GM21576 (cell line): ENCODE results near the gene TMEM18.

Source experiments
- ATAC-seq: cut with Tn5 transposase; IDR thresholded peaks from one replicate; pipeline ENCODE4 v1.9.1; 2021; ENCODE audit warnings: mild to moderate bottlenecking, moderate library complexity; ENCODE audit not compliant: unreplicated experiment

The TMEM18 gene

DNA sequence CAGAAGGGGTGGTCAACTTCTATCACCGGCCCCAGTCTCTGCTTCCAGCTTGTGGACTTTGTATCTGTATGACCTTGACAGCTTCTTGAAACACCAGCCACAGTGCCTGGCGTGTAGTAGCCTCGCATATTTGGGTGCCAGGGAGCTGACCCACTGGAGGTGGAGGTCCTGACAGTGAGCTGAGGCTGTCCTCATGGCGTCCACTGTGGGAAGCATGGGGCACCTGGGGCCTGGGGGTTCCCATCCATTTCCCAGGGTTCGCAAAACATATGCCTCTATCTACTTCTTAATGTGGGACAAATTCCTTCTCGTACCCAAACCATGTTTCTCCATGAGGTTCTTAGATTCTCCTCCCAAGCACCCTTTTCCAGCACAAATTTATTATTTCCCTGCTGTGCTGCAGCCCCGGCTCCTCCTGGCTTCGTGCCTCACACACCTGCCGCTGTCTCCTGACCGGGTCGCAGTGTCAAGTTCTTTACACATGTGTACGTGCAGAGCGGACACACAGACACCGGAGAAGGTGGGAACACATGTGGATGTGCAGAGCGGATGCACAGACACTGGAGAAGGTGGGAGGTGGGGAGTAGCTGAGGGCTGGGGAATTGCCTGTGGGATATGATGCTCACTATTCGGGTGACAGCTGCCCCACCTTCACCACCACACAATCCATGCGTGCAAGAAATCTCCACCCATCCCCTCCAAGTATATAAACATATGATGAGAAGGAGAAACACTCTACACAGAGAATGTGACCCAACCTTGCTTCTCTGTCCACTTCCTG is 23.4 kb downstream of the TMEM18 start:
- no peak for ATAC-seq

DNA sequence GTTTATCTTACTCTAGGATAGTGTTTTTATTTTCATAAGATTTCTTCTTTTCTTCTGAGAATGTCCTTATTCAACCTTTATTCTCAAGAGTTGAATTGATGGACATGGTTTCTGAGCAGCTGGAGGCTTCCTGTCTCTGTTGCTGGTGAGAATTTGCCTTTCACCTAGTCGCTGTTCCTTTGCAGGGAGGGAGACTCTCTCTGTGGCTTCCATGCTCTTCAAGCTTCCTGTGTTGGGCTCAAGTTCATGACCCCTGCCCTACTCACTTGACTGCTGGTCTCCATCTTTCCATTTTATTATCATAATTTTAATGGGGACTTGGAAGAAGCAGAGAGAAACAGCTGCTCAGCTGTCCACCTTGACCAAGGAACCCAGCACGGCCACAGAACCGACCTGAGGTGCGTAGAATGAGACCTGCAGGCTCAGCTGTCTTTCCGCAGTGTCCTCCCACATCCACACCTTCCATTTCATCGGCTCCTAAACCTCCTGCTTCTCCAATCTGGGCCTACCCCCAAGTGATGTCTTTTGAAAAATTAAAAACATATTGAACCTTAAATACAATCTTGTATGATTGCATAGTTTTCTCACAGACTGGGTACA is 24.2 kb downstream of the TMEM18 start:
- ATAC-seq, result no peak

DNA sequence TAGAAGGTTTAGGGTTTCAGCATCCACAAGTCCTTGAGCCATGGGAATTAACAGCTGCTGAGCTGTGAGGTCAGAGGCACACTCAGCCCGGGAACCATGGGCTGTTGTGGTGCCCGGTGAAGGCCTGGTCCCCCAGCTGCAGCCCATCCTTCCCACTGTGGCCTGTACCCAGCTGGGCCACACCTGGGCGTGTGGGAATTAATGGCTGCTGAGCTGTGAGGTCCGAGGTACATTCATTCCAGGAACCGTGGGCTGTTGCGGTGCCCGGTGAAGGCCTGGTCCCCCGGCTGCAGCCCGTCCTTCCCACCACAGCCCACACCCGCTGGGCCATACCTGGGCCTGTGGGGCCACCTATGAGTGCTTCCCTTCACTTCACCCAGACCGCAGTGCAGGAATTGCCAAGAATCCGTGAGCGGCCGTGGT is 25.2 kb downstream of the TMEM18 start:
- ATAC-seq, result no peak

DNA sequence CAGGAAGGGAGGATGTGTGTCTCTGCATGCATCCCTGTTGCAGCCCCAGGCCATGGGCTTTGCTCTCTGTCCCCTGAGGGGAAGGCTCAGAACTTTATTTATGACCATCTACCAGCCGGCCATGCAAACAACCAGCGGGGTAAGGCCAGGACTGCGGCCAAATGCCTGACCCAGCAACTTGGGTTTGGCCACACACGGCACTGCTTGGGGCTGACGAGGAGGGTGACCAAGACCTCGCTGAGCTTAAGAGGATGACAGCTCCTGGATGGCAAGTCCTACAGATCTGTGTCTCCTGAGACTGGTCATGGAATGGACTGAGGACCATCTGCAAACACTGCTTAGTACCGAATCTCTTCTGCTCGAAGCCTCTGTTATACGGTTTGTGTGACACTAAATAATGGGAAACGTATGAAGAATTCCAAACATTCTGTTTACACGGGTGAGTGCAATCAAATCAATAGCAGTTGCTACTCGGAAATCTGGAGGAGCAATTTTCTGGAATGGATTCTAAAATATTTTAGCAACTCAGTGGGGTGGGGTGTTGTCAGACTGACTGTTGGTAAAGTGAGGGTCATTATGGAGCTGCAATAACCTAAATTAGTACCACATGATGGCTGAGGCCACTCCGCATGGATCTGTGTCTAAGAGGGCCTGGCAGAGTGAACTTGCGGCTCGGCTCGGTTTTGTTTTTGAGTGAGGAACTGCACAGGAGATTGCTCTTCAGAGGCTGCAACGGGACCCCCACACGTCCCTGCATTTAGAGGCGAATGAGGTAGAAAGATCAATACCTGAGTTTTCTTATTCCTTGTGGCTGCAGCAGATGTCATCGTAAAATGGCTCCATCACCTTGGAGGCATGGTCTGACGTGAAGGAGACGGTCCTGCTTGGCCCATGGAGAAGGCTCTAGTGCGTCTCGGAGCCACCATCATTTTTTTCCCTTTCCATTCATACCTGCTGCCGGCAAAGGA is 26.6 kb downstream of the TMEM18 start:
- no peak for ATAC-seq

DNA sequence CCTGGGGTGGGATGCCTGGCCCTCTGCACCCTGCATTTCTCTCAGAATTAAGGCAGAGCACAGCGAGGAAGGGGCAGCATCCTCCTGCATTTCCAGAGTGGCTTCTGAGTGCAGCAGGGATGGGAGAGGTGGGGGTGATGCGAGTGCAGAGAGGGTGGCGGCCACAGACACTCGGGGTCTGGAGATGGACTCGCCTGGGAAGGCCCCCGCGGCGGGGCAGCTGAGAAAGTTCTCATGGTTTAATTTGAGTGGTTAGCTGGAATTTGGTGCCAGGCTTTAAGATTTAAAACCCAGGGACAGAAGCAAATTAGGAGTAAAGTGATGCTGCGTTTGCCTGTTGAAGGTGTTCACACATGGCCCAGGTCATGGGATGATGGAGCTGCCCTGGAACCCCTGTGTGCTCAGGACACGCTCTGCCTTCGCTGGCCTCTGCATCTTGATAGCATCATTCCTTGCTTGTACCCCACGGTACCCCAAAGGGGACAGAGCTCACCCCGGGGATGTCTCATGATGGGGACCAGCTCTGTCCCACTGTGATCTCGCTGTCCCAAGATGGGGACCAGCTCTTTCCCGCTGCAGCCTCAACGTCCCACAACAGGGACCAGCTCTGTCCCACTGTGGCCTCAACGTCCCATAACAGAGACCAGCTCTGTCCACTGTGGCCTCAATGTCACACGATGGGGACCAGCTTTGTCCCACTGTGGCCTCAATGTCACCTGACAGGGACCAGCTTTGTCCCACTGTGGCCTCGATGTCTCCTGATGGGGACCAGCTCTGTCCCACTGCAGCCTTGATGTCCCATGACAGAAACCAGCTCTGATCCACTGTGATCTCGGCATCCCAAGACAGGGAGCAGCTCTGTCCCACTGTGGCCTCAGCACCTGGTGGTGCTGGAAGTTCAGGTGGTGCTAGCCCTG is 27.5 kb downstream of the TMEM18 start:
- ATAC-seq, result no peak

DNA sequence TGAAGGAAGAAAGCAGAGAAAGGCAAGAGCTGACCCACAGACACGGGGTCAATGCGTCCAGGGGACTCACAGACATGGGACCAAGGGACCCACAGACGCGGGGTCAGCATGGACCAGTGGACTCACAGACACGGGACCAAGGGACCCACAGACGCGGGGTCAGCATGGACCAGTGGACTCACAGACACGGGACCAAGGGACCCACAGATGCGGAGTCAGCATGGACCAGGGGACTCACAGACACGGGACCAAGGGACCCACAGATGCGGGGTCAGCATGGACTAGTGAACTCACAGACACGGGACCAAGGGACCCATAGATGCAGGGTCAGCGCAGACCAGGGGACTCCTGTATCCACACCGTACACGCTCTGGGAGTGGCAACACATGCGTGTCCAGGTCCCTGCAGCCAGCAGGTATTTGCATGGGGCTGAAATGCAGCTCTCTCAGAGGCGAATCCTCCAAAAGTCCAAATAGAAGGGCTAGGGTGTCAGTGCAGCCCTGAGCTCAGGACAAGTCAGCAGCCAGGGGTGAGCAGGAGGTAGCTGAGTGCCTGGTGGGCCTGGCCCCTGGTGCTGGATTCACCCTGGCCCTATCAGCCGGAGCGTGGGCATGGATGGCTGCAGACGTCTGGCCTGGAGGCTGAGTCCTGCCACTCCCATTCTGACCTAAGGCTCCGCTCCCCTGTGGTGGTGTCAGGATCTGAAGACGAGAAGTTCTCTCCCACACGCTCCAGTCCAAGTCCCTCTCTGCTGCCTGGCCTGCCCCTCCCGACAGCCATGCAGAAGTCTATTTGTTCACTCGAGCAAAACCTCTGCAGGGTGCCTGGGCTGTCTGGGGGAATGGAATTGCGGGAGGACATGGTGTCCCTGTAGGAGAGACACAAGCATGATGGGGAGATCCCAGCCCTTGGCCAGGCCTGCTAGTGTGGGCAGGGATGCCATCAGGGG is 28.5 kb downstream of the TMEM18 start:
- ATAC-seq, result no peak

DNA sequence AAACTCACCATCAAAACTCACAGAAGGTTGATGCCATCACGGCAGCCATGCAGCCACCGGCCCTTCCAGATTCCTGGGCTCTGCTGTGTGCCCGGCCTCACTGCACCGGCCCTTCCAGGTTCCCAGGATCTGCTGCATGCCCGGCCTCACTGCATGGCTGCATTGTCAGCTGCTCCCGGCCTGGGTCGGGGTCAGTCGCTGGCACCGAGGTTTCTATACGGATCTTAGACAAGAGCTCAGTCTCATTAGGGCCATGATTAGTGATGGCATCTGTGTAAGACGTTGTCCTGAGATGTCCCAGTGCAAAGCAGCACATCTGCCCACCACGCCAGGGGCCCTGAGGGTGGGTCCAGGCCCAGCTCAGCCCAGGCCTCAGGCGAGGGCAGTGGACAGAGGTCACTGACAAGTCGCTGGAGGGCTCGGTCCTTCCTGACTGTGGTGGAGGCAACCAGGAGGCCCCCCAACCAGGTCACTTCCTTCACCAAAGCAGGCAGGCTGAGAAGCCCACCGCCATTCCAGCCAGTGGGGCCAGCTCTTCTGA is 29.4 kb downstream of the TMEM18 start:
- ATAC-seq, result no peak

DNA sequence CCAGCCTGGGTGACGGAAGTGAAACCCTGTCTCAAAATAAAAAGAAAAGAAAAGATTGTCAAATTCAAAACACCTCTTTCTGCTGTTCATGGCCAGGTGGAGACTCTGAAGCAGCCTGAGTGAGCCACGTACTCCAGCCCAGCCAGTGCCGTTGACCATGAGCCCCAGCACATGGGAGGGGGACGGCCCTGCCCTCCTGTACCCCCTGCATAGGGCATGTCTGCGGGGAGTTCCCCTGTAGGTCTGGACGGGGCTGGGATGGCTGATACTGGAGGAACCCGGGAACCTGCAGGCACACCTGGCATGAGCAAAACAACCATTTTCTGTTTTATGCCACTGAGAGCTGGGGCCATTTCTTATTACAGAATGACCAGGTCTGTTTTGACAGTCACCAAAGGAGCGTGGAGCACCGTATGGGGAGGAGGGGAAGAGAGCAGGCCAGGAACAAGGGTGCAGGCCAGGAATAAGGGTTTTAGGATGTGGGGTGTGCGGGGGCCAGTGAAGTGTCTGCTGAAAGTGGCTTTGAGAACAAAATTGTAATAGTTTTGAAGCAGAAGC is 30.1 kb downstream of the TMEM18 start:
- no peak for ATAC-seq

DNA sequence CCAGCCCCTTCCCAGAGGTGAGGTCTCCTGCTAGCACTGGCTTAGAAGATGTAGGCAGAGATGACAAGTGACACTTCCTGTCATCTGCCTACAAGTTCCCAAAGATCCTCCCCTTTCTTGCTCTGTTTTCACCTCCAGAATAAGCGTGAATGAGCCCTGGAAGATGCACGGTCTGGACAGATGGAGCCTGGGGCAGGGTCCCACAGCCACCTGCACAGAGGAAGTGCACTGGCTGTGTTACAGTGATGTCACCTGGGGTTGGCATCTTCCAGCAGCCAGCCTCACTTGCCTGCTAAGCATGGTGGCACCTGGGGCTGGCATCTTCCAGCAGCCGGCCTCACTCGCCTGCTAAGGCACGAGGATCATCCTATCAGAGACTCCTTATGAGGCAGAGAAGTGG is 32.3 kb downstream of the TMEM18 start:
- no peak for ATAC-seq

DNA sequence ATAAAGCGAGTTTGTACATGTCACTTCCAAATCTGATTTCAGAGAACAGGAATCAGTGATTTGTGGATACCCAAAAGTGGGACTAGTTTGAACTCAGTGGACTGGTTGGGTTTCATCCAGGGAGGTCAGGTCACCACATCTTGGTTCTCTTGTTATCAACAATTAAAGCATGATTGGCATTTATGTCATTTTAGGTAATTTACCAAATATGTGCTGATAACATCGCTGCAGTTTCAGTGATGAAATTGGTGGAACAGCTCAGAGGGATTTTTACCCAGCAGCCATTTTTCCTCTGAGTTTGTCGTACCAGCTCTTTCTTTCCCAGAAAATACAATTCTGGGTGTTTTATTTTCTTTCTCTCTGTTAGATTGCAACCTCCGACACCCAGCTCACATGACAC is 33.4 kb downstream of the TMEM18 start:
- ATAC-seq, result no peak

DNA sequence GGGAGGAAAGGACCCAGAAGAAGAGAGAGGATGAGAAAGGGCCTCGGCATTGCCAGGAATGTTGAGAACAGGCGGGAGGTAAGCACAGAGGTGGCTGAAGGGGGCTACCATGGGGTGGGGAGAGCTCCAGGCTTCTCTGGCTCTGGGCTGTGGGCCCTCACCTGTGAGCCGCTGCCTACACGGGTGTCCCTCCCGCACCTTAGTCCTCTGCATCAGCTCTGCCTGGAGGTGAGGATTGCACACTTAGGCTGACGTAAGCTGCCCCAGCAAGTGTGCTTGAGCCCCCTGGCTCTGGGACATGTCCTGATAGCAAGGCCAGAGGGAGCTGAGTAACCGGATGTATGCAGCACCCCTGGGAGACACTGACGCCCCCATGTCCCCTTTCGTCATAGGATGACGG is 33.9 kb downstream of the TMEM18 start:
- ATAC-seq, result no peak

DNA sequence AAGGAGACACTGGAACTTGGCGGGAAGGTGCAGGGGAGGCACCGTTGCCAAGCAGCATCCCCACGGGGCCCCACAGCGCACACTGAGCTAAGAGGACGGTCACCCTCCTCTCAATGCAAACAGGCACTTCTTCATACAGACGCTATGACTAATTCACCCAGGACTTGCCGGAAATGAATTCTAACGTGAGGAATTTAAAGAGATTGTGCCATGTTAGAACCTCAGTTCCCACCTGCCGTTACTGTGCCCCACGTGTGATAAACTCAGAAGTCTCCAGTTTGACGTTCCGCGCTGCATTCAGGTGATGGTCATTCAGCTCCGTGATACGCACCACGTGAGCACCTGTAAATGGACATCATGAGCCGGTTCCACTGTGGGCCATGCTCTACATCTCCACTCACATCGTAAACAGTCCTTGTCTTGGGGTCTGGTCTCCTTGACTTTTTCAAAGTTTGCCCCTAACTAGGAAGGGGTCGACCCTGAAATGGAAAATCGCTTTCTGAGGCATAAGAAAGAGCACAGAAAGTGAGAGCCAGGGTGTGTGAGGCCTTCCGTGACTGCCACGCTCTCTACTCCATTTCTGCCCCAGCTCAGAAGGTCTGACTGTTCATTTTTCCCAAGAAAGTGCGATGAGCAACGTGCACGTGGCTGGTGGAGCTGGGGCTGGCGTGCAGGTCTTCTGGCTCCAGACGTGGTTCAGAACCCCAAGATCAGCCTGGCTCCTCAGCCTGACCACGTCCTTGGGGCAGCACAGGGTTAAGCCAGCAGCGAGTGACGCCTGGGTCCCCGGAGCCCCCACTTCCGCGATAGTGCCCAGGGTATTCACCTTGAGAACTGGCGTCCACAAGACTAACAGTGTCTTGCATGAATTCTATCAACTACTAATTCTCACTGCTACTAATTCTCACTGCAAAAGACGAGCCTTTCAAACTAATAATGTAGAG is 35.1 kb downstream of the TMEM18 start:
- no peak for ATAC-seq

DNA sequence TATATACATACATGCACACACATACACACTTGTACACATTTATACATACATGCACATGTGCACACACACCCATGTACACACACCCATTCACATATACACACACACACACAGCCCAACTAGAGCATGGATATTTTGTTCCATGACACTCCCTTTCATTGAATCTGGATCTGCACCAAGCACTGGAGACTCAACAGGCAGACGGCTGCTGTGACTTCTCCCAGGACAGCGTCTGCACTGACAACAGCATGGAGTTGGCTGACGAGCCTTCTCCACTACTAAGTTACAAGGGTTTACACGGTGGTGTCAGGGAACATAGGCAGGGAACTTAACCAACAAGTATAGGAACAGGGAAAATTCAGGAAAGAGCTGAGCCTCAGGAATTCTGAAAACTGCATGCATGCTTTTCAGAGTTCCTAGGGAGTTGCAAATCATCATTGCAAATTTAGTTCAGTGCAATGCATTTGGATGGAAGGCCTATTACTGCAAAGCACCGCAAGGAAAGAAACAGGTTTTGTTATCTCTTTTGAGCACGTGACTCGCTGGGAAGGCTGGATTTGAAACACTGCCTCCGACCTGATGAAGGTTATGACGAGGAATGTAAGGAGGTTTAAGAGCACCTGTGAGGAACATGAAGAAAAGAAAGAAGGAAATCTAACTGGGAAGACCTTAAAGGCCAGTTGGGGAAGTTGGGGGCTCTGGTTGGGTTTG is 35.9 kb downstream of the TMEM18 start:
- no peak for ATAC-seq

DNA sequence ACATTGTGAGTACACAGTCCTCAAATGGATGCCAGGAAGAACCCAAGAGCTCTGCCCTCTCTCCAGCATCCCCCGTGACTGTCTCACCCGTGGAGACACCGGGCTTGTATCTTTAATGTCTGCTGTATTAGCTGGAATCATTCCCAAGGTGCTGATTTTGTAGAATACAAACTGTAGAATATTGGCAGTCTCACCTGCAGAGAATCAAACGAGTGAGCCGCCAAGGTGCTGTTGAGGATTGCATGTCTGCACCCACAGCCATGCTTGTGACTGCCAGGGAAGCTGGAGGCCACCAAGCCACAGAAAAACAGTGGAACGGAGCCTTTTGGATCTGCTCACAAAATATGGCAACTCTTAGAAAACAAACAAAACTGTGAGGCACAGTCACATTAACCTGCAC is 37.5 kb downstream of the TMEM18 start:
- no peak for ATAC-seq

DNA sequence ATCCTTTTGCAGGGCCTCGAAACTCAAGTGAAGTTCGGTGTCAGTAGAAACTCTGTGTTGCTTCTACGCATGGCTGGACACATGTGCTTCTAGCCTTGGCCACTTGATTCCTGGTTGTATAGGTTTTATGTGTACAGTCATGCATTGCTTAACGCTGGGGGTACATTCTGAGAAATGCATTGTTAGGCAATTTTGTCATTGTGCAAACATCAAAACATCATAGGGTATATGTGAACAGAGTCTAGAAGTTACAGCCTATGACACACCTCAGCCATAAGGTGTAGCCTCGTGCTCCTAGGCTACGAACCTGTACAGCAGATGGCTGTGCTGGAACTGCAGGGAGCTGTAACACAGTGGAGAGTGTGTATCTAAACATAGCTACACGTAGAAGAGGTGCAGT is 39.4 kb downstream of the TMEM18 start:
- ATAC-seq, result no peak

DNA sequence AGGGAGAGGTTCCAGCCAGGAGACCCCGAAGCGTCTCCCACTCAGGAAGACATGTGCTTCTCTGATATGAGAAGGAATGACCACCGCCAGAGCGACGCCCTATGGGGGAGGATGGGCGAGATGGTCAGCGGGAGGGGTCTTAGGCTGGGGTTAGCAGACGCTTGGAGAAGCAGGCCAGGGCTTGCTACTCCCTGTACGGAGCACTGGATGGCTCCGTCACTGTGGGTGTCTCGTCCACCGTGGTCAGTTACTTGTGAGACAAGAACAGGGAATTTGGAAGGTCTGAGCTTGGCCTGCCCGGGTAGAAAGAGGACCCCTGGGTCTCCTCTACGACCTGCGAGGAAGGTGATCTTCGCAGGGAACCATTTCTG is 39.8 kb downstream of the TMEM18 start:
- ATAC-seq, result no peak
